ENCODE data around the gene CAMK2A. TPM values are rescaled to one million over a fixed set of nuclear protein-coding genes. Genes with fewer than 3 reads are reported as not detected.

Gene CAMK2A
- total RNA-seq, 4 donors from 2014 or later, result 0.20 to 2.4 (median 1.3) TPM

DNA sequence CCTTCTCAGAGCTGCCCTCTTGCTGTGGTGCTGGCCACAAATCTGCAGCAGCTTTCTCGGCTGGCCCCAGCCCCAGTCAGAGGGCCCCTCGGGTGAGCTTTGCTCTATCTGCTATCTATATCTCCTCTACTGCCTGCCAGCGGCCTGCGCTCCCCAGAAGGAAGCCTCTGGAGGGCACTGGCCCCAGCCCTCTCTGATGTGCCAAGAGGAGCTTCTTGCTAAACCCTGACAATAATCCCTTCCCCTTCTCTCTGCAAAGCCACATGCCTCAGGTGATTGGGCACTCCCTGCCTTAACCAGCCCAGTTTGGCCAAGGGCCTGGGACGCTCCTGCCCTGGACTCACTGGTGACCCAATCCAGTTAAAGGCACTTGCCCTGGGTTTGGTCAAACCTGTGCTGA lies 42.7 kb downstream of the CAMK2A start:
- H3K4me1 ChIP-seq, result peaks cover 0 to 25% (median 2%) of the 10 kb centered on the region in 4 donors
- H3K9me3 ChIP-seq, result no peaks in the 10 kb centered on the region
- TF ChIP-seq CTCF (IDR thresholded peaks at IDR 0.05), result no peak
- no peak for TF ChIP-seq EP300 (IDR thresholded peaks at IDR 0.05)
- TF ChIP-seq POLR2A (IDR thresholded peaks at IDR 0.05), result no peak
- no peak overlapping the region for H3K4me3 ChIP-seq
- H3K36me3 ChIP-seq, result no peaks in the 10 kb centered on the region
- DNase-seq (ENCODE audit: low spot score in 2 of 2), result no peak
- no peak overlapping the region for H3K27ac ChIP-seq
- 94 to 95% methylated on average over 4 to 5 of the region's 5 CpGs for WGBS, 2 donors
- no peaks in the 10 kb centered on the region for H3K27me3 ChIP-seq

DNA sequence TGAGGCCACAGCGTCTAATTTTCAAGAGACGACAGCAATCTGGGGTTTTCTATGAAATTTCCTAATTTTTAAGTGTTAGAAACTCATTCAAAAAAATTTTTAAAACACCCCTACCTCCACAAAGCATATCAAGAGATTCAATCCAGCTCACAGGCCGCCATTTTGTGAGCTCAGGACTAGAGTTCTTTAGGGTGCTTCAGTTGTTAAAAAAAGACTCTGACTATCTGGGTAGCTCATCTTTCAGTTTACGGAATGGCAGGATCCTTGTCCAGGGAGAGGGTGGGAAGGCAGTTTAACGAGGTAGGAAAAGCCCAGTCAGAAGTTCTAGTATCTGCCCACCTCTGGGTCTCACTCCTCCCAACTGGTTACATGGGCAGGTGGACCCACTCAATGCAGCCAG lies 43.1 kb downstream of the CAMK2A start:
- no peak overlapping the region for H3K4me3 ChIP-seq
- peaks cover 0 to 25% (median 2%) of the 10 kb centered on the region in 4 donors for H3K4me1 ChIP-seq
- H3K27ac ChIP-seq, result no peak overlapping the region
- WGBS, 2 donors, result 89 to 94% methylated on average over 5 of the region's 5 CpGs
- TF ChIP-seq POLR2A (IDR thresholded peaks at IDR 0.05) (no peak), EP300 (IDR thresholded peaks at IDR 0.05) (no peak), CTCF (IDR thresholded peaks at IDR 0.05) (no peak)
- no peaks in the 10 kb centered on the region for H3K36me3 ChIP-seq
- DNase-seq (ENCODE audit: low spot score in 2 of 2), result no peak
- no peaks in the 10 kb centered on the region for H3K9me3 ChIP-seq
- H3K27me3 ChIP-seq, result no peaks in the 10 kb centered on the region

DNA sequence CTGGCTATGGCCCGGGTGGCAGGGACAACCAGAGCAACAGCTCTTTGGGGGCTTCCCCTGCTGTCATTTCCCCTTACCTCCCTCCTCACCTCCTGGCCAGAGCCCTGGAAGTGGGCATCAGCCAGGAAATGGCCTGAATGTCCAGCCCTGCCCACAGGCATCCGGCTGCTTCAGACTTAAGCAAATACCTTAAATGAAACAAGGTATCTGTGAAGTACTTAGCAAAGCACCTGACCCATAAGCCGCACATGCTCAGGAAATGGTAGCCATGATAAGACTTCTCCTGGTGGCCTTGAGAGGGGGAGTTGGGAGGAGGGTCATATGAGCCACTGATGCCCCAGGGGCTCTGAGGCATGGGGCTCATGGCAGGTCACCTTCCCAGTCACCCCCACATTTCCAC lies 43.8 kb downstream of the CAMK2A start:
- Histone ChIP-seq H3K9me3 (no peaks in the 10 kb centered on the region), H3K27me3 (no peaks in the 10 kb centered on the region), H3K4me1 (peaks cover 0 to 25% (median 2%) of the 10 kb centered on the region in 4 donors), H3K36me3 (no peaks in the 10 kb centered on the region), H3K4me3 (no peak overlapping the region), H3K27ac (no peak overlapping the region)
- no peak for TF ChIP-seq EP300 (IDR thresholded peaks at IDR 0.05)
- no peak for TF ChIP-seq POLR2A (IDR thresholded peaks at IDR 0.05)
- no peak for TF ChIP-seq CTCF (IDR thresholded peaks at IDR 0.05)
- 56 to 82% methylated on average over 2 to 3 of the region's 3 CpGs for WGBS, 2 donors
- no peak for DNase-seq (ENCODE audit: low spot score in 2 of 2)

DNA sequence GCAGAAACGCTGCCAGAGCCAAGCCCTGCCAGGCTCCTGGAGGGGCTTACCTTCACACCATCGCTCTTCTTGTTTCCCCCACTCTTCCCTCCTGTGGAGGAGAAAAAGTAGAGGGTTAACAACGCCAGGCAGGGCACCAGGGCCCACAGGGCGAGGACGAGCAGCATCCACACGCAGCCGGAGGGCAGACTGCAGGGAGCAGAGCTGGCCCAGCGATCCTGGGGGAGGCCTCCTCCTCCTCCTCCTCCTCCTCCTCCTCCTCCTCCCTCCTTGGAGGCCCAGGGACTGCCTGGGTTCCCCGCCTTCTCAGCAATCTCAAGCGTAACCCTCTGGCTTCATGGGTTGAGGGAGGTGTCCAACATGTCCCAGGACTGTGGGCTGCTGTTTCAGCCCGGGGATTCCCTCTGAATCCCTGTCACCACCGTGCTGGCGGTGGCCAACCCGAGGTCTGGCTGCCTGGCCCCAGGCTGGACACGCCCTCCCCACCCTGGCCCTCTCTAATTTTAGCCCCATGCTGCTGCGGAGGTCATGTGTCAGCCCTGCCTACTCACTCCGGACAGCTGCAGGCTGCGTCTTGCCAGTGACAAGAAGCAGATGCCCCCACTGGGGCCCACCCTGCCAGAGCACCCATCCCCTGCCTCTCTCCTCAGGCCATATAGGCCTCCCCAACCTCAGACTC lies 44.3 kb downstream of the CAMK2A start:
- 42 to 46% methylated on average over 18 of the region's 18 CpGs for WGBS, 2 donors
- H3K36me3 ChIP-seq, result no peaks in the 10 kb centered on the region
- TF ChIP-seq CTCF (IDR thresholded peaks at IDR 0.05), result no peak
- no peak for TF ChIP-seq POLR2A (IDR thresholded peaks at IDR 0.05)
- no peak for TF ChIP-seq EP300 (IDR thresholded peaks at IDR 0.05)
- no peaks in the 10 kb centered on the region for H3K27me3 ChIP-seq
- H3K4me1 ChIP-seq, result peaks cover 0 to 25% (median 2%) of the 10 kb centered on the region in 4 donors
- no peaks in the 10 kb centered on the region for H3K9me3 ChIP-seq
- no peak overlapping the region for H3K4me3 ChIP-seq
- no peak for DNase-seq (ENCODE audit: low spot score in 2 of 2)
- peak overlapping the region in 1 of 4 donors; percentile 41 for H3K27ac ChIP-seq

- Histone ChIP-seq H3K4me3 (no peak overlapping the region), H3K36me3 (no peaks in the 10 kb centered on the region), H3K27me3 (no peaks in the 10 kb centered on the region), H3K27ac (no peak overlapping the region), H3K9me3 (no peaks in the 10 kb centered on the region), H3K4me1 (peaks cover 0 to 25% (median 2%) of the 10 kb centered on the region in 4 donors)
- TF ChIP-seq CTCF (IDR thresholded peaks at IDR 0.05) (no peak), POLR2A (IDR thresholded peaks at IDR 0.05) (no peak)
- 68 to 75% methylated on average over 7 of the region's 7 CpGs for WGBS, 2 donors
- no peak for DNase-seq (ENCODE audit: low spot score in 2 of 2)
Observed at GRCh38 chr5:150244209-150244608, 45.4 kb downstream of the CAMK2A start.

All from tibial nerve (tissue), 4 donors.